PFSK-1 (cell line): ENCODE data around the gene BUB1.

Experiments used
- POLR2AphosphoS5 ChIP-seq: IDR thresholded peaks from 2 replicates; pipeline ENCODE4 v1.6.1; 2012; ENCODE audit warnings: low read depth, mild to moderate bottlenecking, control low read depth, low read length, moderate library complexity
- SIN3A ChIP-seq: IDR thresholded peaks from 2 replicates; pipeline ENCODE4 v1.6.1; 2012; ENCODE audit warnings: mild to moderate bottlenecking, low read length, moderate library complexity, borderline replicate concordance; ENCODE audit not compliant: insufficient read depth
- TAF1 ChIP-seq: IDR thresholded peaks from 2 replicates; pipeline ENCODE4 v1.6.1; 2012; ENCODE audit warnings: low read length, control low read depth, borderline replicate concordance; ENCODE audit not compliant: insufficient read depth

- no peak for TF ChIP-seq POLR2AphosphoS5
- TF ChIP-seq SIN3A = no peak
- no peak for TF ChIP-seq TAF1
These were observed 40.8 kb downstream of the BUB1 start for GRCh38 chr2:110637093-110637492.
